Medulla oblongata (tissue), 1 donor: Measurements from ENCODE around the gene WDR76.

ENCODE experiments used
- DNase-seq: peaks from one replicate; pipeline ENCODE4 v3.0.0-alpha.2; 2015; ENCODE audit errors: extremely low spot score

The WDR76 gene

GRCh38 chr15:43913026-43913780 lies 86.4 kb downstream of the WDR76 start:
- DNase-seq = peak; percentile 53

- DNase-seq = no peak
Measured at GRCh38 chr15:43913941-43914340, 87.1 kb downstream of the WDR76 start.

DNA sequence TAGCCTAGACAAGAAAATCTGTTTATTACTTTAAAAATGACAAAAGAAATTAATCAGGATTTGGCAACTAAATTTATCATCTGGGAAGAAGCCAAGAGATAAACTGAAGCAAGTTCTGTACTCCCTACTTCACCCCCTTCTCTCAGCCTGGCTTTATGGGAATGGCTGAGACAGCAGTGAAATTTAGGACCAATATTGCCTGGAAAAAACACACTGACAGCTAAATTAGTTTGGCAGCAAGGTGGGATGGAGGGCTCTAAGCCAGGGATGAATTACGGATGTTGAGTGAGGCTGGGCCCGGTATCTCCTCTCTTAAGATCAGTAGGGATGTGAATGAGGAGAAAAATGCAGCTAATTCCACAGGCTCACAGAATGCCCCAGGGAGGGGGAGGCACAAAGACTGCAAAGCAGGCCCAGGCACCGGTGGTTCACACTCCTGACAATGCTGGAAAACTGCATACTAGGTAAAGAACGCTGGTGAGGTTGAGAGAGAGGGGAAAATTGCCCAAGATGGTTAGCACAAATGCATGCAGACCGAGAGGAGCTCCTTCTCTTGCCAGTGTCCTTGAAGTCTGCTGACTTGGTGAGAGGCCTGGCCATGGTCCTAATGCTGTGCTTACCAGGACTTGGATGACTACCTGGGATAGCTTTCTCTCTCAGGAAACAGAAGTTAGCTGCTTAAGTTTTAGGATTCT lies 89.0 kb downstream of the WDR76 start:
- DNase-seq = no peak

- DNase-seq = no peak
Measured at GRCh38 chr15:43916326-43916660, 89.5 kb downstream of the WDR76 start.
